IMR-90 (cell line): ENCODE results near the gene SPPL3. TPM values are rescaled to one million over a fixed set of nuclear protein-coding genes. Genes with fewer than 3 reads are reported as not detected.

Experiments
- ATAC-seq: fragments of 200-7000 bp; cut with Tn5 transposase; 2 replicates; pipeline ENCODE4 v1.9.1; 2020; ENCODE audit warnings: low read depth, mild to moderate bottlenecking, moderate library complexity
- BruUV-seq: library from RNA; stranded (reverse); fragments of 400-500 nt; replicated peaks from 2 replicates; lab custom pipeline; 2021; lab: Mats Ljungman, UMichigan
- CTCF ChIA-PET: fragments of 300-600 bp; formaldehyde crosslinking; extraction: SDS; loops from one replicate; lab custom pipeline; 2021; ENCODE audit warnings: antibody characterized with exemption; lab: Yijun Ruan, JAX
- POLR2A ChIA-PET: fragments of 300-600 bp; sonication (Branson Sonifier 250); formaldehyde crosslinking; loops from one replicate; lab custom pipeline; 2022; ENCODE audit warnings: antibody characterized with exemption; ENCODE audit not compliant: unreplicated experiment; lab: Charles Lee
- DNase-seq: peaks from one replicate; pipeline ENCODE4 v3.0.0; 2013
- H2AFZ ChIP-seq: replicated peaks from 2 replicates; pipeline ENCODE3; 2013; ENCODE audit warnings: low read length, mild to moderate bottlenecking; ENCODE audit not compliant: poor library complexity
- H2AK5ac ChIP-seq: 2 replicates; pipeline ENCODE4 v1.6.1; 2013; ENCODE audit warnings: low read depth, low read length, inconsistent platforms
- H2AK9ac ChIP-seq: replicated peaks from 2 replicates; pipeline ENCODE3; 2013; ENCODE audit warnings: mild to moderate bottlenecking, low read depth, low read length, moderate library complexity; ENCODE audit not compliant: poor library complexity
- H2BK120ac ChIP-seq: 2 replicates; pipeline ENCODE4 v1.6.1; 2013; ENCODE audit warnings: low read depth, low read length, inconsistent platforms
- H2BK15ac ChIP-seq: 3 replicates; pipeline ENCODE4 v1.6.1; 2013; ENCODE audit warnings: low read depth, low read length, inconsistent platforms
- H2BK20ac ChIP-seq: 2 replicates; pipeline ENCODE4 v1.6.1; 2013; ENCODE audit warnings: low read depth, mild to moderate bottlenecking, inconsistent platforms, low read length, moderate library complexity
- H2BK5ac ChIP-seq: 2 replicates; pipeline ENCODE4 v1.6.1; 2013; ENCODE audit warnings: mild to moderate bottlenecking, low read depth, low read length, inconsistent platforms; ENCODE audit not compliant: poor library complexity, severe bottlenecking
- H3K14ac ChIP-seq: replicated peaks from 2 replicates; pipeline ENCODE4 v1.6.1; 2013; ENCODE audit warnings: low read depth, low read length, inconsistent platforms
- H3K18ac ChIP-seq: 2 replicates; pipeline ENCODE4 v1.6.1; 2013; ENCODE audit warnings: low read depth, low read length, control low read depth
- H3K23ac ChIP-seq: 2 replicates; pipeline ENCODE4 v1.6.1; 2013; ENCODE audit warnings: low read depth, low read length, inconsistent platforms
- H3K27ac ChIP-seq: 2 replicates; pipeline ENCODE4 v1.5.1; 2013; ENCODE audit warnings: mild to moderate bottlenecking, control low read depth, low read length; ENCODE audit not compliant: insufficient read depth
- H3K27me3 ChIP-seq: 2 replicates; pipeline ENCODE4 v1.6.1; 2013; ENCODE audit warnings: low read length; ENCODE audit not compliant: control insufficient read depth, insufficient read depth
- H3K36me3 ChIP-seq: 2 replicates; pipeline ENCODE4 v1.6.1; 2013; ENCODE audit warnings: low read length, mixed read lengths; ENCODE audit not compliant: control insufficient read depth, insufficient read depth
- H3K4ac ChIP-seq: 2 replicates; pipeline ENCODE4 v1.6.1; 2013; ENCODE audit warnings: low read depth, low read length, inconsistent platforms
- H3K4me1 ChIP-seq: 2 replicates; pipeline ENCODE4 v1.6.1; 2013; ENCODE audit warnings: low read length, mixed read lengths; ENCODE audit not compliant: control insufficient read depth, insufficient read depth
- H3K4me2 ChIP-seq: 2 replicates; pipeline ENCODE4 v1.6.1; 2013; ENCODE audit warnings: low read depth, mild to moderate bottlenecking, control low read depth, low read length, moderate library complexity
- H3K4me3 ChIP-seq: 2 replicates; pipeline ENCODE4 v1.5.1; 2013; ENCODE audit warnings: low read depth, mild to moderate bottlenecking, control low read depth, low read length, moderate library complexity; ENCODE audit not compliant: insufficient read depth
- H3K56ac ChIP-seq: 2 replicates; pipeline ENCODE4 v1.6.1; 2013; ENCODE audit warnings: low read length, inconsistent platforms; ENCODE audit not compliant: insufficient read depth; ENCODE audit errors: extremely low read depth
- H3K79me1 ChIP-seq, 2 experiments: 2 replicates each; pipeline ENCODE4 v1.6.1; 2013; ENCODE audit warnings: low read length in 2 of 2, inconsistent platforms in 1 of 2, low read depth in 1 of 2
- H3K9ac ChIP-seq: 2 replicates; pipeline ENCODE4 v1.6.1; 2013; ENCODE audit warnings: low read depth, low read length, control low read depth
- H3K9me1 ChIP-seq: 2 replicates; pipeline ENCODE4 v1.6.1; 2013; ENCODE audit warnings: low read length, inconsistent platforms; ENCODE audit not compliant: insufficient read depth
- H3K9me3 ChIP-seq: 2 replicates; pipeline ENCODE4 v1.6.1; 2013; ENCODE audit warnings: low read length; ENCODE audit not compliant: control insufficient read depth, insufficient read depth
- H4K20me1 ChIP-seq: 2 replicates; pipeline ENCODE4 v1.6.1; 2013; ENCODE audit warnings: low read length, inconsistent platforms; ENCODE audit not compliant: insufficient read depth
- H4K5ac ChIP-seq: 2 replicates; pipeline ENCODE4 v1.6.1; 2013; ENCODE audit warnings: mild to moderate bottlenecking, low read depth, low read length, control low read depth
- H4K8ac ChIP-seq, 2 experiments: 2 replicates each; pipeline ENCODE4 v1.6.1; 2013; ENCODE audit warnings: low read depth in 2 of 2, low read length in 2 of 2, control low read depth in 1 of 2, inconsistent platforms in 1 of 2
- H4K91ac ChIP-seq: 2 replicates; pipeline ENCODE4 v1.6.1; 2013; ENCODE audit warnings: low read depth, low read length, inconsistent platforms; ENCODE audit not compliant: insufficient read depth
- BHLHE40 ChIP-seq: fragments of 150-350 bp; IDR thresholded peaks from 2 replicates; pipeline ENCODE4 v1.6.1; 2016; ENCODE audit warnings: mild to moderate bottlenecking, low read depth, low read length
- CEBPB ChIP-seq: IDR thresholded peaks from 2 replicates; pipeline ENCODE4 v1.6.1; 2012; ENCODE audit warnings: low read depth, low read length, improper control_type of control experiment
- CHD1 ChIP-seq: IDR thresholded peaks from 2 replicates; pipeline ENCODE4 v1.6.1; 2012; ENCODE audit warnings: low read depth, low read length, improper control_type of control experiment
- ELK1 ChIP-seq: fragments of 150-350 bp; IDR thresholded peaks from 2 replicates; pipeline ENCODE4 v1.6.1; 2016; ENCODE audit warnings: low read depth, mild to moderate bottlenecking, low read length, moderate library complexity, borderline replicate concordance
- FOS ChIP-seq: fragments of 150-350 bp; IDR thresholded peaks from 2 replicates; pipeline ENCODE4 v1.6.1; 2016; ENCODE audit warnings: low read depth, low read length
- MAFK ChIP-seq: IDR thresholded peaks from 2 replicates; pipeline ENCODE4 v1.6.1; 2012; ENCODE audit warnings: low read depth, low read length, improper control_type of control experiment
- MAZ ChIP-seq: IDR thresholded peaks from 2 replicates; pipeline ENCODE4 v1.6.1; 2012; ENCODE audit warnings: low read depth, mild to moderate bottlenecking, low read length, improper control_type of control experiment, moderate library complexity, borderline replicate concordance
- NFE2L2 ChIP-seq: fragments of 150-350 bp; IDR thresholded peaks from 2 replicates; pipeline ENCODE4 v1.6.1; 2016; ENCODE audit warnings: low read depth, mild to moderate bottlenecking, low read length
- RAD21 ChIP-seq: IDR thresholded peaks from 2 replicates; pipeline ENCODE4 v1.6.1; 2012; ENCODE audit warnings: low read length, improper control_type of control experiment
- RCOR1 ChIP-seq: IDR thresholded peaks from 2 replicates; pipeline ENCODE4 v1.6.1; 2012; ENCODE audit warnings: mild to moderate bottlenecking, low read length, improper control_type of control experiment; ENCODE audit not compliant: insufficient replicate concordance
- RFX5 ChIP-seq: IDR thresholded peaks from 2 replicates; pipeline ENCODE4 v1.8.0; 2012; ENCODE audit warnings: low read depth, mild to moderate bottlenecking, low read length, moderate library complexity
- SMC3 ChIP-seq: fragments of 150-350 bp; IDR thresholded peaks from 2 replicates; pipeline ENCODE4 v1.6.1; 2016; ENCODE audit warnings: low read depth, mild to moderate bottlenecking, antibody characterized with exemption, low read length, moderate library complexity
- dilution Hi-C: fragments of 300-500 bp; cut with HindIII; formaldehyde crosslinking; loops from one replicate; pipeline ENCODE4 v1.14.3; 2018; ENCODE audit warnings: low sequenced_read_pairs; ENCODE audit not compliant: unreplicated experiment
- in situ Hi-C: fragments of 300-500 bp; cut with MboI; formaldehyde crosslinking; loops from 3 replicates; pipeline ENCODE4 v1.14.3; 2019; ENCODE audit warnings: low sequenced_read_pairs, inconsistent platforms, mixed read lengths
- intact Hi-C: fragments of 100-400 bp; cut with micrococcal nuclease; formaldehyde crosslinking; loops from 2 replicates; pipeline ENCODE4 v1.10.0; 2022
- polyA plus RNA-seq, 3 experiments: library from polyadenylated mRNA; depleted of rRNA; stranded (reverse); fragments of >200 nt; gene quantifications; 2 replicates each; pipeline ENCODE4 v1.2.3, GENCODE V29; 2012; ENCODE audit warnings: low replicate concordance in 1 of 3
- total RNA-seq: library from RNA; depleted of rRNA; stranded (reverse); fragments of >200 nt; gene quantifications from 2 replicates; pipeline ENCODE4 v1.2.3, GENCODE V29; 2012
- TF ChIP-seq, protein P1 (sequence below): fragments of 150-350 bp; IDR thresholded peaks from 2 replicates; pipeline ENCODE4 v1.6.1; 2017; ENCODE audit warnings: mild to moderate bottlenecking, antibody characterized with exemption, low read length, low read depth

Gene SPPL3
- total and polyA plus RNA-seq, 2 of the 4 experiments (the other 2 are of a cell fraction) = 1.6 to 18.0 TPM

- no peaks in the 10 kb centered on the region for H3K36me3 ChIP-seq
- no peaks in the 10 kb centered on the region for H3K4me1 ChIP-seq
- H4K8ac ChIP-seq = no peak overlapping the region
- no peak for TF ChIP-seq MAFK
- TF ChIP-seq RCOR1 = no peak
- TF ChIP-seq FOS = no peak
- no peak for TF ChIP-seq CEBPB
- TF ChIP-seq, protein P1, sequence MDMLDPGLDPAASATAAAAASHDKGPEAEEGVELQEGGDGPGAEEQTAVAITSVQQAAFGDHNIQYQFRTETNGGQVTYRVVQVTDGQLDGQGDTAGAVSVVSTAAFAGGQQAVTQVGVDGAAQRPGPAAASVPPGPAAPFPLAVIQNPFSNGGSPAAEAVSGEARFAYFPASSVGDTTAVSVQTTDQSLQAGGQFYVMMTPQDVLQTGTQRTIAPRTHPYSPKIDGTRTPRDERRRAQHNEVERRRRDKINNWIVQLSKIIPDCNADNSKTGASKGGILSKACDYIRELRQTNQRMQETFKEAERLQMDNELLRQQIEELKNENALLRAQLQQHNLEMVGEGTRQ = no peak
- TF ChIP-seq MAZ = no peak
- no peak for TF ChIP-seq RFX5
- no peak for TF ChIP-seq CHD1
- no peak for TF ChIP-seq SMC3
- no peak for TF ChIP-seq RAD21
- TF ChIP-seq BHLHE40 = no peak
- TF ChIP-seq NFE2L2 = no peak
- no peak for TF ChIP-seq ELK1
- no peak overlapping the region for H3K9ac ChIP-seq
- H2BK120ac ChIP-seq = no peak overlapping the region
- DNase-seq (no peak), ATAC-seq (no peak)
- H3K9me3 ChIP-seq = peaks cover 6% of the 10 kb centered on the region
- no peak overlapping the region for H3K27ac ChIP-seq
- H3K14ac ChIP-seq = no peak overlapping the region
- H2AK9ac ChIP-seq = no peak overlapping the region
- H3K79me1 ChIP-seq = peaks cover 14 to 24% of the 10 kb centered on the region in 2 experiments
- H2AFZ ChIP-seq = no peak overlapping the region
- no peaks in the 10 kb centered on the region for H3K27me3 ChIP-seq
- no peak overlapping the region for H2BK5ac ChIP-seq
- H2AK5ac ChIP-seq = no peak overlapping the region
- H2BK20ac ChIP-seq = no peak overlapping the region
- ChIA-PET CTCF (interaction anchor here (0.5 to 1.5 kb wide), 3 partner anchors 8 to 28 kb away, joined by 3 to 4 read pairs (median 3); no protein-coding TSS in a partner anchor), POLR2A (no interaction called here)
- no peak overlapping the region for H3K56ac ChIP-seq
- intact Hi-C loops (no loop called here), in situ Hi-C loops (no loop called here), dilution Hi-C loops (no loop called here)
- no peak overlapping the region for H2BK15ac ChIP-seq
- H3K23ac ChIP-seq = no peak overlapping the region
- H3K9me1 ChIP-seq = no peaks in the 10 kb centered on the region; the same call in 1 of the 2 replicates
- no peak overlapping the region for H4K5ac ChIP-seq
- H3K4me2 ChIP-seq = no peak overlapping the region
- H3K4ac ChIP-seq = no peak overlapping the region
- BruUV-seq = no TSS peak
- no peak overlapping the region for H3K18ac ChIP-seq
- no peak overlapping the region for H3K4me3 ChIP-seq
- no peak overlapping the region for H4K91ac ChIP-seq
- peaks cover 5% of the 10 kb centered on the region; the same call in 1 of the 2 replicates for H4K20me1 ChIP-seq
Measured at GRCh38 chr12:120800665-120801064, 103.5 kb downstream of the SPPL3 start.
